Measurements from ENCODE around the gene SIGLEC6. TPM values are rescaled to one million over a fixed set of nuclear protein-coding genes. Genes with fewer than 3 reads are reported as not detected.

SIGLEC6 gene
- total RNA-seq, 1 experiment from 2014 or later: not detected

- Histone ChIP-seq H3K36me3 (ENCODE audit: control insufficient read depth in 1 of 2, insufficient read depth in 2 of 2, low read length in 2 of 2) (no peaks in the 10 kb centered on the region), H4K20me1 (ENCODE audit: insufficient read depth) (no peaks in the 10 kb centered on the region), H3K4me2 (ENCODE audit: low read length) (no peak overlapping the region), H3K9me3 (ENCODE audit: control insufficient read depth in 1 of 2, insufficient read depth in 1 of 2, low read depth in 1 of 2, low read length in 2 of 2) (no peaks in the 10 kb centered on the region), H3K9me2 (ENCODE audit: insufficient read depth) (no peaks in the 10 kb centered on the region), H3K4me3 (replicated peaks in 1 of 2; ENCODE audit: low read depth in 1 of 2, low read length in 2 of 2) (no peak overlapping the region), H3K27ac (ENCODE audit: low read depth, low read length) (no peak overlapping the region), H3K79me2 (ENCODE audit: insufficient read depth, low read length) (peaks cover 13% of the 10 kb centered on the region), H3K9ac (ENCODE audit: low read length) (no peak overlapping the region), H3K27me3 (ENCODE audit: insufficient read depth, low read length) (peaks cover 33% of the 10 kb centered on the region), H2AFZ (ENCODE audit: low read depth, low read length, poor library complexity, severe bottlenecking) (no peak overlapping the region), H3K4me1 (ENCODE audit: control insufficient read depth in 1 of 2, insufficient read depth in 2 of 2, low read length in 2 of 2) (peaks cover 5 to 10% of the 10 kb centered on the region in 2 experiments; a peak in 2 of 4 replicates)
- TF ChIP-seq ELF1 (IDR thresholded peaks at IDR 0.05; ENCODE audit: borderline replicate concordance, low read depth) (no peak), ZFX (IDR thresholded peaks at IDR 0.05) (no peak), MAX (IDR thresholded peaks at IDR 0.05) (no peak), EGR1 (IDR thresholded peaks at IDR 0.05; ENCODE audit: low read depth) (no peak), CBX3 (IDR thresholded peaks at IDR 0.05; ENCODE audit: low read depth) (no peak), SP1 (IDR thresholded peaks at IDR 0.05; ENCODE audit: low read depth) (no peak), FOSL1 (IDR thresholded peaks at IDR 0.05; ENCODE audit: low read depth) (no peak), RAD21 (IDR thresholded peaks at IDR 0.05; ENCODE audit: low read depth) (no peak), JUND (IDR thresholded peaks at IDR 0.05) (no peak)
- intact Hi-C loops (cut with micrococcal nuclease): no loop called here
- ChIA-PET RAD21 (ENCODE audit: low non-redundant PET in 1 of 2, low total read pairs in 2 of 2, uncharacterized antibody in 2 of 2, unreplicated experiment in 2 of 2) (no interaction called here), POLR2A (no interaction called here), CTCF (no interaction called here)
- DNase-seq (ENCODE audit: low read depth, low spot score): no peak
- no TSS peak for BruUV-seq (replicated peaks)
- ATAC-seq: no peak
These were observed 37.0 kb upstream of the SIGLEC6 start for GRCh38 chr19:51568456-51568855.

GRCh38 chr19:51567583-51567982 is 36.1 kb upstream of the SIGLEC6 start:
- no peaks in the 10 kb centered on the region for H3K9me3 ChIP-seq (ENCODE audit: control insufficient read depth in 1 of 2, insufficient read depth in 1 of 2, low read depth in 1 of 2, low read length in 2 of 2)
- H2AFZ ChIP-seq (ENCODE audit: low read depth, low read length, poor library complexity, severe bottlenecking): no peak overlapping the region
- ChIA-PET RAD21 (ENCODE audit: low non-redundant PET in 1 of 2, low total read pairs in 2 of 2, uncharacterized antibody in 2 of 2, unreplicated experiment in 2 of 2) (no interaction called here), CTCF (no interaction called here), POLR2A (no interaction called here)
- no peaks in the 10 kb centered on the region for H3K36me3 ChIP-seq (ENCODE audit: control insufficient read depth in 1 of 2, insufficient read depth in 2 of 2, low read length in 2 of 2)
- H3K9me2 ChIP-seq (ENCODE audit: insufficient read depth): no peaks in the 10 kb centered on the region
- H3K4me1 ChIP-seq (ENCODE audit: control insufficient read depth in 1 of 2, insufficient read depth in 2 of 2, low read length in 2 of 2): peaks cover 5 to 10% of the 10 kb centered on the region in 2 experiments; a peak in 2 of 4 replicates
- no peak overlapping the region for H3K4me2 ChIP-seq (ENCODE audit: low read length)
- no peak for TF ChIP-seq ZFX (IDR thresholded peaks at IDR 0.05)
- TF ChIP-seq CTCF (IDR thresholded peaks at IDR 0.05 in 2 of 3, conservative IDR thresholded peaks at IDR 0.05 in 1 of 3; ENCODE audit: borderline replicate concordance in 1 of 3, insufficient read depth in 1 of 3, low read depth in 2 of 3, low read length in 2 of 3): no peak
- no peak for TF ChIP-seq POLR2AphosphoS5 (IDR thresholded peaks at IDR 0.05; ENCODE audit: low read depth, low read length)
- no peak for TF ChIP-seq TCF7L2 (IDR thresholded peaks at IDR 0.05; ENCODE audit: borderline replicate concordance, extremely low read depth, insufficient read depth, insufficient read length)
- TF ChIP-seq POLR2A (IDR thresholded peaks at IDR 0.05; ENCODE audit: borderline replicate concordance, extremely low read depth, insufficient read depth, insufficient read length): no peak
- no peak for TF ChIP-seq FOSL1 (IDR thresholded peaks at IDR 0.05; ENCODE audit: low read depth)
- no peak for TF ChIP-seq CEBPB (IDR thresholded peaks at IDR 0.05; ENCODE audit: low read depth)
- no peaks in the 10 kb centered on the region for H4K20me1 ChIP-seq (ENCODE audit: insufficient read depth)
- peaks cover 13% of the 10 kb centered on the region for H3K79me2 ChIP-seq (ENCODE audit: insufficient read depth, low read length)
- H3K9ac ChIP-seq (ENCODE audit: low read length): no peak overlapping the region
- no peak for ATAC-seq
- intact Hi-C loops (cut with micrococcal nuclease): no loop called here
- DNase-seq (ENCODE audit: low read depth, low spot score): no peak
- H3K4me3 ChIP-seq (replicated peaks in 1 of 2; ENCODE audit: low read depth in 1 of 2, low read length in 2 of 2): no peak overlapping the region
- BruUV-seq (replicated peaks): no TSS peak
- no peak overlapping the region for H3K27ac ChIP-seq (ENCODE audit: low read depth, low read length)
- H3K27me3 ChIP-seq (ENCODE audit: insufficient read depth, low read length): peaks cover 35% of the 10 kb centered on the region

Measured in HCT116 (cell line).